Measurements from ENCODE around the gene ALK. TPM values are rescaled to one million over a fixed set of nuclear protein-coding genes. Genes with fewer than 3 reads are reported as not detected.

The ALK gene
- polyA plus RNA-seq, 1 of the 3 experiments (the other 2 are of a cell fraction), result 0.30 TPM

DNA sequence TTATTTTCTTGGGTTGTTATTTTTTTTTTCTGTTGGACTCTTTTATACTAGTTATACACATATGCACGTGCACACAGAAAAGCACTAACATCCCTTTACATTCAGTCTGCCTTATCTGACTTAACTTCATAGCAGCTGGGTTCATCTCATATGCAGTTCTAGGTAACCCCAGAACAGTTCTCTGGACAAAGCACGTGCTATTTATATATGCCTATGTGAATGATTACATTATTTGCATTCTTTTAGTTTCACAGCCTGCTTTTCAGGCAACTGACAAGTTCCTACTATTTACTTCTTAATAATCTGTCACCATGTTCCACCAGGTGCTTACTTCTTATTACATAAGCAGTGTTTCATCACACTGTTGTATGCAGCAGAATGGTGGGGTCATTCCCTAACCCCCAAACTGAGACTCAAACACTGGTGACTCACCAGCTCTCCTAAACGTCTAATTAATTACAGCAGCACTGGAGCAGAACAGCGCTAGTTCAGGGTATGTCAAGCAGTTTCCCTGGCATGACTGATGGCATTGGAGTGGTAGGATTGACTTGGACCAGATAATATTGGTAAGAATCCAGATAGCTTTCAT lies 433.3 kb downstream of the ALK start:
- peak overlapping the region in 1 of 2 experiments; percentile 18; a peak in 1 of 4 replicates for H3K27ac ChIP-seq (ENCODE audit: low read depth in 2 of 2, low read length in 1 of 2)
- H3K79me2 ChIP-seq (ENCODE audit: insufficient read depth), result no peaks in the 10 kb centered on the region
- peaks cover 0 to 13% of the 10 kb centered on the region in 2 experiments; a peak in 2 of 4 replicates for H3K4me1 ChIP-seq (ENCODE audit: control insufficient read depth in 1 of 2, insufficient read depth in 2 of 2, low read depth in 1 of 2, low read length in 1 of 2)
- no peaks in the 10 kb centered on the region for H4K20me1 ChIP-seq (ENCODE audit: insufficient read depth)
- H3K36me3 ChIP-seq (replicated peaks in 1 of 2; ENCODE audit: control insufficient read depth in 1 of 2, insufficient read depth in 2 of 2, low read length in 1 of 2), result peaks cover 0 to 10% of the 10 kb centered on the region in 2 experiments
- no peak for DNase-seq
- no peak overlapping the region for H3K9ac ChIP-seq
- no peak for TF ChIP-seq FOXJ3 (CRISPR knock-in tag; IDR thresholded peaks at IDR 0.05)
- H3K9me2 ChIP-seq, result no peaks in the 10 kb centered on the region
- 30% methylated on average over 4 of the region's 4 CpGs for WGBS (ENCODE audit: low lambda C conversion rate)
- no peaks in the 10 kb centered on the region for H3F3A ChIP-seq (replicated peaks; ENCODE audit: insufficient read depth)
- POLR2A ChIA-PET, result no interaction called here
- H3K4me3 ChIP-seq (ENCODE audit: low read depth in 2 of 2, low read length in 1 of 2), result no peak overlapping the region
- CTCF ChIA-PET, result interaction anchor here (0.9 to 1.8 kb wide), 5 partner anchors 28 to 584 kb away, joined by 3 to 4 read pairs (median 3); no protein-coding TSS in a partner anchor
- H3K4me2 ChIP-seq, result no peak overlapping the region
- H3K9me3 ChIP-seq, result no peaks in the 10 kb centered on the region
- no peak overlapping the region for H2AFZ ChIP-seq (ENCODE audit: low read depth)
- no peaks in the 10 kb centered on the region for H3K27me3 ChIP-seq (ENCODE audit: insufficient read depth)

DNA sequence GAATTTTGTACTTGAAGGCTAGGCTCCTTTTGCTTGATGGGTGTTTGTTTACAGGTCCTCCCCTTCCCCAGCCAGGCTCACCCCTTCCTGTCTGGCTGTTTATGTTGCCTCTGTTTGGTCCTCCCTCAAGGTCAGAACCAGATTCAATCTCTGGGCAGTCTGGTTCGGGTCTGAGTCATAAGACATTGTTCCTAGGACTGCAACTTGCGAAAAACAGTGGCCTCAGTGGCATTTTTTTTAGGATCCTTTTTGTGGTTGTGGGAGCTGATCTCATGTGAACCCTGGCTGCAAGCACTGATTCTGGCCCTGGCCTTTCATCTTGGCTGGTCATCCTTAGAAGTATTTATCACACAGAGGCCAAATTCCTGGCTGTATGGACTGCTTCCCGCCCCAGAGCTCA lies 435.8 kb downstream of the ALK start:
- no peaks in the 10 kb centered on the region for H3F3A ChIP-seq (replicated peaks; ENCODE audit: insufficient read depth)
- H3K4me2 ChIP-seq, result no peak overlapping the region
- no peaks in the 10 kb centered on the region for H3K9me3 ChIP-seq
- H3K36me3 ChIP-seq (replicated peaks in 1 of 2; ENCODE audit: control insufficient read depth in 1 of 2, insufficient read depth in 2 of 2, low read length in 1 of 2), result peaks cover 0 to 8% of the 10 kb centered on the region in 2 experiments
- no peak overlapping the region for H2AFZ ChIP-seq (ENCODE audit: low read depth)
- H4K20me1 ChIP-seq (ENCODE audit: insufficient read depth), result no peaks in the 10 kb centered on the region
- no peaks in the 10 kb centered on the region for H3K9me2 ChIP-seq
- H3K27ac ChIP-seq (ENCODE audit: low read depth in 2 of 2, low read length in 1 of 2), result peak overlapping the region in 1 of 2 experiments; percentile 34; a peak in 1 of 4 replicates
- H3K27me3 ChIP-seq (ENCODE audit: insufficient read depth), result no peaks in the 10 kb centered on the region
- no peak for DNase-seq
- CTCF ChIA-PET, result no interaction called here
- WGBS (ENCODE audit: low lambda C conversion rate), result 14% methylated on average over 3 of the region's 3 CpGs
- POLR2A ChIA-PET, result no interaction called here
- no peak overlapping the region for H3K9ac ChIP-seq
- no peaks in the 10 kb centered on the region for H3K79me2 ChIP-seq (ENCODE audit: insufficient read depth)
- peaks cover 0 to 34% of the 10 kb centered on the region in 2 experiments; a peak in 2 of 4 replicates for H3K4me1 ChIP-seq (ENCODE audit: control insufficient read depth in 1 of 2, insufficient read depth in 2 of 2, low read depth in 1 of 2, low read length in 1 of 2)
- H3K4me3 ChIP-seq (ENCODE audit: low read depth in 2 of 2, low read length in 1 of 2), result peak overlapping the region; percentile 4 to 9; a peak in 2 of 4 replicates
- TF ChIP-seq YY1 (IDR thresholded peaks at IDR 0.05; ENCODE audit: low read depth) (no peak), MXI1 (IDR thresholded peaks at IDR 0.05; ENCODE audit: low read depth, low read length) (no peak), ELF1 (IDR thresholded peaks at IDR 0.05) (no peak), RAD21 (IDR thresholded peaks at IDR 0.05; ENCODE audit: low read length) (no peak), FOXM1 (IDR thresholded peaks at IDR 0.05; ENCODE audit: low read depth) (no peak), POLR2AphosphoS5 (IDR thresholded peaks at IDR 0.05; ENCODE audit: low read depth, low read length) (no peak), NRF1 (IDR thresholded peaks at IDR 0.05; ENCODE audit: low read depth, low read length) (no peak), EZH2phosphoT487 (IDR thresholded peaks at IDR 0.05; ENCODE audit: borderline replicate concordance, low read depth) (no peak), SIN3A (IDR thresholded peaks at IDR 0.05; ENCODE audit: borderline replicate concordance, low read depth, low read length) (no peak), GABPA (IDR thresholded peaks at IDR 0.05; ENCODE audit: low read depth) (no peak), RXRA (IDR thresholded peaks at IDR 0.05; ENCODE audit: borderline replicate concordance, low read depth) (no peak), TEAD4 (IDR thresholded peaks at IDR 0.05; ENCODE audit: borderline replicate concordance, insufficient read depth) (no peak), RCOR1 (IDR thresholded peaks at IDR 0.05; ENCODE audit: low read length) (no peak)
- TF ChIP-seq, protein P1, sequence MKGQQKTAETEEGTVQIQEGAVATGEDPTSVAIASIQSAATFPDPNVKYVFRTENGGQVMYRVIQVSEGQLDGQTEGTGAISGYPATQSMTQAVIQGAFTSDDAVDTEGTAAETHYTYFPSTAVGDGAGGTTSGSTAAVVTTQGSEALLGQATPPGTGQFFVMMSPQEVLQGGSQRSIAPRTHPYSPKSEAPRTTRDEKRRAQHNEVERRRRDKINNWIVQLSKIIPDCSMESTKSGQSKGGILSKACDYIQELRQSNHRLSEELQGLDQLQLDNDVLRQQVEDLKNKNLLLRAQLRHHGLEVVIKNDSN (IDR thresholded peaks at IDR 0.05; ENCODE audit: borderline replicate concordance, low read depth), result no peak
- TF ChIP-seq, protein P2, sequence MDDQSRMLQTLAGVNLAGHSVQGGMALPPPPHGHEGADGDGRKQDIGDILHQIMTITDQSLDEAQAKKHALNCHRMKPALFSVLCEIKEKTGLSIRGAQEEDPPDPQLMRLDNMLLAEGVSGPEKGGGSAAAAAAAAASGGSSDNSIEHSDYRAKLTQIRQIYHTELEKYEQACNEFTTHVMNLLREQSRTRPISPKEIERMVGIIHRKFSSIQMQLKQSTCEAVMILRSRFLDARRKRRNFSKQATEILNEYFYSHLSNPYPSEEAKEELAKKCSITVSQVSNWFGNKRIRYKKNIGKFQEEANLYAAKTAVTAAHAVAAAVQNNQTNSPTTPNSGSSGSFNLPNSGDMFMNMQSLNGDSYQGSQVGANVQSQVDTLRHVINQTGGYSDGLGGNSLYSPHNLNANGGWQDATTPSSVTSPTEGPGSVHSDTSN (IDR thresholded peaks at IDR 0.05), result no peak
- TF ChIP-seq, protein P3, sequence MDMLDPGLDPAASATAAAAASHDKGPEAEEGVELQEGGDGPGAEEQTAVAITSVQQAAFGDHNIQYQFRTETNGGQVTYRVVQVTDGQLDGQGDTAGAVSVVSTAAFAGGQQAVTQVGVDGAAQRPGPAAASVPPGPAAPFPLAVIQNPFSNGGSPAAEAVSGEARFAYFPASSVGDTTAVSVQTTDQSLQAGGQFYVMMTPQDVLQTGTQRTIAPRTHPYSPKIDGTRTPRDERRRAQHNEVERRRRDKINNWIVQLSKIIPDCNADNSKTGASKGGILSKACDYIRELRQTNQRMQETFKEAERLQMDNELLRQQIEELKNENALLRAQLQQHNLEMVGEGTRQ (IDR thresholded peaks at IDR 0.05; ENCODE audit: borderline replicate concordance, low read depth, low read length), result no peak
- TF ChIP-seq, protein P4, sequence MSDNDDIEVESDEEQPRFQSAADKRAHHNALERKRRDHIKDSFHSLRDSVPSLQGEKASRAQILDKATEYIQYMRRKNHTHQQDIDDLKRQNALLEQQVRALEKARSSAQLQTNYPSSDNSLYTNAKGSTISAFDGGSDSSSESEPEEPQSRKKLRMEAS (IDR thresholded peaks at IDR 0.05; ENCODE audit: low read depth), result no peak
- TF ChIP-seq, protein P5, sequence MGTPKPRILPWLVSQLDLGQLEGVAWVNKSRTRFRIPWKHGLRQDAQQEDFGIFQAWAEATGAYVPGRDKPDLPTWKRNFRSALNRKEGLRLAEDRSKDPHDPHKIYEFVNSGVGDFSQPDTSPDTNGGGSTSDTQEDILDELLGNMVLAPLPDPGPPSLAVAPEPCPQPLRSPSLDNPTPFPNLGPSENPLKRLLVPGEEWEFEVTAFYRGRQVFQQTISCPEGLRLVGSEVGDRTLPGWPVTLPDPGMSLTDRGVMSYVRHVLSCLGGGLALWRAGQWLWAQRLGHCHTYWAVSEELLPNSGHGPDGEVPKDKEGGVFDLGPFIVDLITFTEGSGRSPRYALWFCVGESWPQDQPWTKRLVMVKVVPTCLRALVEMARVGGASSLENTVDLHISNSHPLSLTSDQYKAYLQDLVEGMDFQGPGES (IDR thresholded peaks at IDR 0.05; ENCODE audit: low read depth, low read length), result no peak
- TF ChIP-seq, protein P6, sequence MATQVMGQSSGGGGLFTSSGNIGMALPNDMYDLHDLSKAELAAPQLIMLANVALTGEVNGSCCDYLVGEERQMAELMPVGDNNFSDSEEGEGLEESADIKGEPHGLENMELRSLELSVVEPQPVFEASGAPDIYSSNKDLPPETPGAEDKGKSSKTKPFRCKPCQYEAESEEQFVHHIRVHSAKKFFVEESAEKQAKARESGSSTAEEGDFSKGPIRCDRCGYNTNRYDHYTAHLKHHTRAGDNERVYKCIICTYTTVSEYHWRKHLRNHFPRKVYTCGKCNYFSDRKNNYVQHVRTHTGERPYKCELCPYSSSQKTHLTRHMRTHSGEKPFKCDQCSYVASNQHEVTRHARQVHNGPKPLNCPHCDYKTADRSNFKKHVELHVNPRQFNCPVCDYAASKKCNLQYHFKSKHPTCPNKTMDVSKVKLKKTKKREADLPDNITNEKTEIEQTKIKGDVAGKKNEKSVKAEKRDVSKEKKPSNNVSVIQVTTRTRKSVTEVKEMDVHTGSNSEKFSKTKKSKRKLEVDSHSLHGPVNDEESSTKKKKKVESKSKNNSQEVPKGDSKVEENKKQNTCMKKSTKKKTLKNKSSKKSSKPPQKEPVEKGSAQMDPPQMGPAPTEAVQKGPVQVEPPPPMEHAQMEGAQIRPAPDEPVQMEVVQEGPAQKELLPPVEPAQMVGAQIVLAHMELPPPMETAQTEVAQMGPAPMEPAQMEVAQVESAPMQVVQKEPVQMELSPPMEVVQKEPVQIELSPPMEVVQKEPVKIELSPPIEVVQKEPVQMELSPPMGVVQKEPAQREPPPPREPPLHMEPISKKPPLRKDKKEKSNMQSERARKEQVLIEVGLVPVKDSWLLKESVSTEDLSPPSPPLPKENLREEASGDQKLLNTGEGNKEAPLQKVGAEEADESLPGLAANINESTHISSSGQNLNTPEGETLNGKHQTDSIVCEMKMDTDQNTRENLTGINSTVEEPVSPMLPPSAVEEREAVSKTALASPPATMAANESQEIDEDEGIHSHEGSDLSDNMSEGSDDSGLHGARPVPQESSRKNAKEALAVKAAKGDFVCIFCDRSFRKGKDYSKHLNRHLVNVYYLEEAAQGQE (IDR thresholded peaks at IDR 0.05; ENCODE audit: low read depth, low read length), result no peak
